GM12874 (cell line): ENCODE measurements around the gene CTBP2.

ENCODE experiments used
- TF ChIP-seq, protein P1 (sequence below): IDR thresholded peaks from 2 replicates; pipeline ENCODE4 v1.5.1; 2011; ENCODE audit warnings: low read depth, mild to moderate bottlenecking, control low read depth, low read length, moderate library complexity; ENCODE audit not compliant: insufficient read depth

Gene CTBP2

GRCh38 chr10:125192005-125192404, 31.6 kb upstream of the CTBP2 start:
- TF ChIP-seq, protein P1, sequence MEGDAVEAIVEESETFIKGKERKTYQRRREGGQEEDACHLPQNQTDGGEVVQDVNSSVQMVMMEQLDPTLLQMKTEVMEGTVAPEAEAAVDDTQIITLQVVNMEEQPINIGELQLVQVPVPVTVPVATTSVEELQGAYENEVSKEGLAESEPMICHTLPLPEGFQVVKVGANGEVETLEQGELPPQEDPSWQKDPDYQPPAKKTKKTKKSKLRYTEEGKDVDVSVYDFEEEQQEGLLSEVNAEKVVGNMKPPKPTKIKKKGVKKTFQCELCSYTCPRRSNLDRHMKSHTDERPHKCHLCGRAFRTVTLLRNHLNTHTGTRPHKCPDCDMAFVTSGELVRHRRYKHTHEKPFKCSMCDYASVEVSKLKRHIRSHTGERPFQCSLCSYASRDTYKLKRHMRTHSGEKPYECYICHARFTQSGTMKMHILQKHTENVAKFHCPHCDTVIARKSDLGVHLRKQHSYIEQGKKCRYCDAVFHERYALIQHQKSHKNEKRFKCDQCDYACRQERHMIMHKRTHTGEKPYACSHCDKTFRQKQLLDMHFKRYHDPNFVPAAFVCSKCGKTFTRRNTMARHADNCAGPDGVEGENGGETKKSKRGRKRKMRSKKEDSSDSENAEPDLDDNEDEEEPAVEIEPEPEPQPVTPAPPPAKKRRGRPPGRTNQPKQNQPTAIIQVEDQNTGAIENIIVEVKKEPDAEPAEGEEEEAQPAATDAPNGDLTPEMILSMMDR, result no peak

GRCh38 chr10:125190946-125191345, 30.6 kb upstream of the CTBP2 start:
- TF ChIP-seq, protein P1, result no peak

DNA sequence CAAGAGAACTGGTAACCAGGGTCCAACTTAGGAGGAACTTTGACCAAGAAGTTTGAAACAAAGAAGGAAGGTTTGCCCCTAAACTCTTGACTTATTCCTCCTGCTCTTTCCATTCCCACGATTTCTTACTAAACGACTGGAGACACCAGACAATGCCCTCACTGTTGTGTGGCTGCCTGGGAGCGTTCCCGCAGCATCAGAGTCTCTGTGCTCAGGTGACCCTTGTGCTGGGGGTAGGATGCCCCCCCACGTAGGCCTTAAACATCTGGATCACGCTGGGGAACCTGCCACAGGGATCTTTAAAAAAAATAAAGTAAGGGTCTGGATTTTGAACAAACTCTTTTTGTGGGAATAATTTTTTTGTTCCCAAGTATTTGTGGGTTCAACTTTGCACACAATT, 30.1 kb upstream of the CTBP2 start:
- TF ChIP-seq, protein P1, result no peak

DNA sequence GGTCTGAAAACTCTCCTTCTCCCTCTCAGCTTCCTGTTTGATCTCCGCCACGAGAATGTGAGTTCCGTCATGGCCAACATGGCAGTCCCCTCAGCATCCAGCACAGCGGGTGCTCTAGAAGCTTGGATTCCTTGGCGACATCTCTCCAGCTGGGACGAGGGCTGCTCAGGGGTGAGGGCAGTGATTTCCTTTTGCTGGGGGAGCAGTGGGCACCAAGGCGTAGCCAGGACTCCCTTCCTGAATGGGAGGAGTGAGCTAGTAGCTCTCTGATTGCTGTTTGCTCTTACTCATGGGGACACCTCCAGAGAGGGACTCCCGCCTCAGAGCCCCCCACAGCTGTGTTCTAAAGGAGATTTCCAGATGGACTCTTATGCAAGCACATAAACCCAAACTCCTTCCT, 28.8 kb upstream of the CTBP2 start:
- TF ChIP-seq, protein P1, result no peak

- TF ChIP-seq, protein P1, result no peak
Observed at GRCh38 chr10:125187238-125188194, 27.2 kb upstream of the CTBP2 start.

- TF ChIP-seq, protein P1, result no peak
Observed at GRCh38 chr10:125186431-125187170, 26.2 kb upstream of the CTBP2 start.
